Peyer's patch (tissue), 4 donors: ENCODE results near the gene LRRC9. TPM values are rescaled to one million over a fixed set of nuclear protein-coding genes. Genes with fewer than 3 reads are reported as not detected.
"Not testable (repeated sequence)": the region's sequence is repeated elsewhere in the genome, so short reads cannot be mapped to it uniquely, and the experiment has no call there.

Experiments
- DNase-seq, 3 donors: peaks; one replicate each; pipeline ENCODE4 v3.0.0-alpha.2; 2017 to 2019
- H3K27ac ChIP-seq, 4 donors: fragments of 200-600 bp; sonication (generic); one replicate each; pipeline ENCODE4 v1.5.1; 2016 to 2019
- H3K27me3 ChIP-seq, 2 donors: fragments of 200-600 bp; sonication (generic); one replicate each; pipeline ENCODE4 v1.5.1; 2019
- H3K36me3 ChIP-seq, 3 donors: fragments of 200-600 bp; sonication (generic); one replicate each; pipeline ENCODE4 v1.5.1; 2016 to 2019
- H3K4me1 ChIP-seq, 4 donors: fragments of 200-600 bp; sonication (generic); one replicate each; pipeline ENCODE4 v1.5.1; 2016 to 2019
- H3K4me3 ChIP-seq, 4 donors: fragments of 200-600 bp; sonication (generic); 1 replicate in 3 of 4; 2 replicates in 1 of 4; pipeline ENCODE4 v1.5.1; 2016 to 2019; ENCODE audit warnings: mild to moderate bottlenecking in 1 of 4
- H3K9me3 ChIP-seq, 4 donors: fragments of 200-600 bp; sonication (generic); one replicate each; pipeline ENCODE4 v1.5.1; 2016 to 2019; ENCODE audit warnings: mild to moderate bottlenecking in 1 of 4
- POLR2A ChIP-seq, 2 donors: fragments of 450-650 bp; IDR thresholded peaks; one replicate each; pipeline ENCODE4 v1.5.1; 2017; ENCODE audit warnings: antibody characterized with exemption in 2 of 2, mild to moderate bottlenecking in 2 of 2, moderate library complexity in 2 of 2
- total RNA-seq, 4 donors: library from RNA; depleted of rRNA; stranded (reverse); fragments of >200 nt; gene quantifications; one replicate each; pipeline ENCODE4 v1.1.0, GENCODE V29; 2016
- TF ChIP-seq, protein P1 (sequence below), 6 experiments: fragments of 450-650 bp in 4 of 6; fragments of 200-600 bp in 2 of 6; sonication (generic) in 1 of 6; IDR thresholded peaks; one replicate each; pipeline ENCODE4 v1.5.1; 2017 to 2019; ENCODE audit warnings: antibody characterized with exemption in 6 of 6, mild to moderate bottlenecking in 3 of 6, moderate library complexity in 1 of 6

Gene LRRC9
- total RNA-seq, 4 donors from 2014 or later, result 0.27 to 13.4 (median 5.1) TPM; not detected in 1

DNA sequence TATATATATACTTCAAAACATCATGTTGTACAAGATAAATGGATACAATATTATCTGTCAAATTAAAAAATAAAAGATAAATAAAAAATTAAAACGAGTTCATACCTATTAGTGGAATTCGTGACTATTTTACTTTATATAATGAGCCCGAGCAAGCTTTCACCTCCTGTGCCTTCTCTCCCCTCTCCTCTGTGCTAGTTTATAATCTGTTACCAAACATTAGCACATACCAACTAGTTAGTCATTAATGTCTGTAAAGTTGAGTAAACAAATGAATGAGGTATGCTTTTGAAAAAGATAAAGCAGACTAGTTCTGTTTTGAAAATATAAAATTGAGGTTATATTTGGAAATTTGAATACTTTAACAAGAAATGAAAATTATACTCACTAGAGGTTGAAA lies 84.0 kb downstream of the LRRC9 start:
- Histone ChIP-seq H3K27ac (no peak overlapping the region), H3K4me3 (no peak overlapping the region), H3K9me3 (no peaks in the 10 kb centered on the region), H3K36me3 (no peaks in the 10 kb centered on the region), H3K4me1 (no peaks in the 10 kb centered on the region), H3K27me3 (no peaks in the 10 kb centered on the region)
- TF ChIP-seq, protein P1, sequence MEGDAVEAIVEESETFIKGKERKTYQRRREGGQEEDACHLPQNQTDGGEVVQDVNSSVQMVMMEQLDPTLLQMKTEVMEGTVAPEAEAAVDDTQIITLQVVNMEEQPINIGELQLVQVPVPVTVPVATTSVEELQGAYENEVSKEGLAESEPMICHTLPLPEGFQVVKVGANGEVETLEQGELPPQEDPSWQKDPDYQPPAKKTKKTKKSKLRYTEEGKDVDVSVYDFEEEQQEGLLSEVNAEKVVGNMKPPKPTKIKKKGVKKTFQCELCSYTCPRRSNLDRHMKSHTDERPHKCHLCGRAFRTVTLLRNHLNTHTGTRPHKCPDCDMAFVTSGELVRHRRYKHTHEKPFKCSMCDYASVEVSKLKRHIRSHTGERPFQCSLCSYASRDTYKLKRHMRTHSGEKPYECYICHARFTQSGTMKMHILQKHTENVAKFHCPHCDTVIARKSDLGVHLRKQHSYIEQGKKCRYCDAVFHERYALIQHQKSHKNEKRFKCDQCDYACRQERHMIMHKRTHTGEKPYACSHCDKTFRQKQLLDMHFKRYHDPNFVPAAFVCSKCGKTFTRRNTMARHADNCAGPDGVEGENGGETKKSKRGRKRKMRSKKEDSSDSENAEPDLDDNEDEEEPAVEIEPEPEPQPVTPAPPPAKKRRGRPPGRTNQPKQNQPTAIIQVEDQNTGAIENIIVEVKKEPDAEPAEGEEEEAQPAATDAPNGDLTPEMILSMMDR (IDR thresholded peaks at IDR 0.05), result no peak
- no peak for TF ChIP-seq POLR2A (IDR thresholded peaks at IDR 0.05)
- DNase-seq, result no peak

DNA sequence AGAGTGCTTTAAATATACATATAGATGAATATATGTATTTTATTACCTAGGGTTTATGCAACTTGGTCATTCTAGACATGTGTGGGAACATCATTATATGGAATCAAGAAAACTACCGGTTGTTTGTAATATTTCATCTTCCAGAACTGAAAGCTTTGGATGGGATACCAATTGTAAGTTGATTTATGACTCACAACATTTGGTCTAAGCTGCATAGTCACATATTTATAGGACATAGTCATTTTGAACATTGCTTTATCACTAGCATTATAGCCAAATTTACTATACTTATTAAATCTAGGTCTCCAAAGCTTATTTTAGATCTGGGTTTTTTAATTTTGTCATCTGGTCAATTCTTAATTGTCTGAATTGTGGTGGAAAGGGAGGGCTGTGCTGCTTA lies 88.1 kb downstream of the LRRC9 start:
- Histone ChIP-seq H3K36me3 (no peaks in the 10 kb centered on the region), H3K27me3 (no peaks in the 10 kb centered on the region), H3K9me3 (no peaks in the 10 kb centered on the region), H3K4me1 (no peaks in the 10 kb centered on the region), H3K27ac (no peak overlapping the region), H3K4me3 (no peak overlapping the region)
- TF ChIP-seq, protein P1 (IDR thresholded peaks at IDR 0.05), result no peak
- no peak for TF ChIP-seq POLR2A (IDR thresholded peaks at IDR 0.05)
- no peak for DNase-seq

DNA sequence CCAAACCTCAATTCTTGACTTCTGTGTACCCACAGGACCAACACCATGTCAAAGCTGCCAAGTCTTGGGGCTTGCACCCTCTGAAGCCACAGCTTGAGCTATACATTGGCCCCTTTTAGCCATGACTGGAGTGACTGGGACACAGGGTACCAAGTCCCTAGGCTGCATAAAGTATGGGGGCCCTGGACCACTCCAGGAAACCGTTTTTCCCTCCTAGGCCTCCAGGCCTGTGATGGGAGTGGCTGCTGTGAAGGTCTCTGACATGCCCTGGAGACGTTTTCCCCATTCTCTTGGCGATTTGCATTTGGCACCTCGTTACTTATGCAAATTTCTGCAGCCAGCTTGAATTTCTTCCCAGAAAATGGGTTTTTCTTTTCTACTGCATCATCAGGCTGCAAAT lies 90.3 kb downstream of the LRRC9 start:
- not testable (repeated sequence) for DNase-seq, H3K4me1 ChIP-seq, H3K9me3 ChIP-seq, H3K27ac ChIP-seq, H3K36me3 ChIP-seq, H3K27me3 ChIP-seq, H3K4me3 ChIP-seq

DNA sequence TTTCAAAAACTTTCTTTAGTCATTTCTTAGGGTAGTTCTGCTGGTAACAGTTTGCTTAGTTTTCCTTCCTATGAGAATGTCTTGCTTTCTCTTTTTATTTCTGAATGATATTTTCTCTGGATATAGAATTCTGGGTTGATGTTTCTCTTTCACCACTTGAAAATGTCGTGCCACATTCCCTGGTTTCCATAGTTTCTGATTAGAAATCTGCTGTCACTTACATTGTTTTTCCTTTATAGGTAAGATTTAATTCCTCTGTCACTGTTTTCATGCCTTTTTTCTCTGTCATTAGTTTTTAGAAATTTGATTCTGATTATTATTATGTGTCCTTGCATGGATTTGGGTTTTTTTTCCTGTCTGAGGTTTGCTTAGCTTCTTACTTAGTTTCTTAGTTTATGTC lies 94.5 kb downstream of the LRRC9 start:
- Histone ChIP-seq H3K27me3 (no peaks in the 10 kb centered on the region), H3K27ac (no peak overlapping the region), H3K36me3 (no peaks in the 10 kb centered on the region), H3K9me3 (no peaks in the 10 kb centered on the region), H3K4me3 (no peak overlapping the region), H3K4me1 (no peaks in the 10 kb centered on the region)
- DNase-seq, result no peak
- no peak for TF ChIP-seq POLR2A (IDR thresholded peaks at IDR 0.05)
- TF ChIP-seq, protein P1 (IDR thresholded peaks at IDR 0.05), result no peak

DNA sequence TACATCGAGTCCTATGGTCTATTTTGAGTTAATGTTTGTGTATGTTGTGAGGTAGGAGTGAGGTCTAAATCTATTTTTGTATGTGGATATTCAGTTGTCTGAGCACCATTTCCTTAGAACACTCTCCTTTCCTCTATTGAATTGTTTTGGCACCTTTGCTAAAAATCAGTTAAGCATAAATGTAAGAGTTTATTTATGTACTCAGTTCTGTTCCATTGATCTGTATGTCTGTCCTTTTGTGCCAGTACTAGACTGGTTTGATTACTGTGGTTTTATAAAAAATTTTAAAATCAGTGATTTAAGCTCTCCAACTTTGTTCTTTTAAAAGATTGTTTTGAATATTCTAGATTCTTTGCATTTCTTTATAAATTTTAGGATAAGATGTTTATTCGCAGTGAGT lies 101.7 kb downstream of the LRRC9 start:
- Histone ChIP-seq H3K9me3 (no peaks in the 10 kb centered on the region), H3K4me1 (no peaks in the 10 kb centered on the region), H3K27me3 (no peaks in the 10 kb centered on the region), H3K27ac (no peak overlapping the region), H3K36me3 (no peaks in the 10 kb centered on the region), H3K4me3 (no peak overlapping the region)
- TF ChIP-seq POLR2A (IDR thresholded peaks at IDR 0.05), result no peak
- TF ChIP-seq, protein P1 (IDR thresholded peaks at IDR 0.05), result no peak
- DNase-seq, result no peak

DNA sequence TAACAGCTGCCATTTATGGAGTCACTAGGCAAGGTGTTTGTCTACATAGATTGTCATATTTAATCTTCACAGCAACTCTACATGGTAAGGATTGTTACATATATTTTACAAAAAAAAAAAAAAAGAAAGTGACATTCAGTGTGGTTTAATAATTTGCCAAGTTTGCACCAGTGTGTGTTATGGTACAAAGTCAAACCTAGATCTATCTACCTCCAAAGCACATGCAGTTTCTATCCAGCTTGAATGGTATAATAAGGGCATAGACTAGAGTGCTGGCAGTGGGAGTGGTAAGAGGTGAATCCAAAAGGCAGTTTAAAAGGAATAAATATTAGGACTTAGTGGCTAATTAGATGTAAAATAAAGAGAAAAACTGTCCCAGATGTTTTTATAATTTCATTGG lies 105.6 kb downstream of the LRRC9 start:
- no peaks in the 10 kb centered on the region for H3K9me3 ChIP-seq
- TF ChIP-seq POLR2A (IDR thresholded peaks at IDR 0.05), result no peak
- TF ChIP-seq, protein P1 (IDR thresholded peaks at IDR 0.05), result no peak
- H3K4me3 ChIP-seq, result no peak overlapping the region
- DNase-seq, result no peak
- H3K27me3 ChIP-seq, result no peaks in the 10 kb centered on the region
- no peaks in the 10 kb centered on the region for H3K36me3 ChIP-seq
- no peaks in the 10 kb centered on the region for H3K4me1 ChIP-seq
- no peak overlapping the region for H3K27ac ChIP-seq
